Hepatic stellate cell (primary cell): ENCODE data around the gene TMEM45B.
A peak's percentile ranks its signal among the peaks of the same experiment; 100 is the strongest.
"Not testable (repeated sequence)": the region's sequence is repeated elsewhere in the genome, so short reads cannot be mapped to it uniquely, and the experiment has no call there.

Experiments
- DNase-seq: peaks from one replicate; pipeline ENCODE4 v3.0.0; 2011; ENCODE audit warnings: low spot score

Gene TMEM45B

DNA sequence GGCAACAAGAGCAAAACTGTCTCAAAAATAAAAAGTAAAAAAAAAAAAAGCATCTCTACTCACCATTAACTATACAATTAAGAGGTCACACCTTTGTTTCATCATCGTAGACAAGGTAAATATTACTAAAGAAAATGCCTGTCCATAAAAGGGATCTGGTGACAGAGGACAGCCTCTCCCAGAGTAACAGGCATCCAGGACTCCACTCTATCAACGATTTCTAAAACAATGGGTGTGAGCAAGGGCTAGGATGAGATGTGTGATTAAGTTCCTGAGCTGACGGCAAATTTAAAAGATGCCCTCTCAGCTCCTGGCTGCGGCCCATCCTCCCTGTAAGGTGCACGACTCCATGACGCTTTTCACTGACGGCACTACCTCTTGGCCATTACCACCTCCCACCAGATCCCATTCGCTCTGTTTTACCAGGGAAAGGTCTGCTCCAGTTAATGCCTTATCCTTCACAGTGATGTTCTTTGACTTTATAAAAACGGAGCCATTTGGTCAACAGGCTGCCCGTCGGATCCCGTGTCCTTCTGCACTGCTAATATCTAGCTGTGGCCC, 2.3 kb upstream of the TMEM45B start:
- DNase-seq: no peak

DNA sequence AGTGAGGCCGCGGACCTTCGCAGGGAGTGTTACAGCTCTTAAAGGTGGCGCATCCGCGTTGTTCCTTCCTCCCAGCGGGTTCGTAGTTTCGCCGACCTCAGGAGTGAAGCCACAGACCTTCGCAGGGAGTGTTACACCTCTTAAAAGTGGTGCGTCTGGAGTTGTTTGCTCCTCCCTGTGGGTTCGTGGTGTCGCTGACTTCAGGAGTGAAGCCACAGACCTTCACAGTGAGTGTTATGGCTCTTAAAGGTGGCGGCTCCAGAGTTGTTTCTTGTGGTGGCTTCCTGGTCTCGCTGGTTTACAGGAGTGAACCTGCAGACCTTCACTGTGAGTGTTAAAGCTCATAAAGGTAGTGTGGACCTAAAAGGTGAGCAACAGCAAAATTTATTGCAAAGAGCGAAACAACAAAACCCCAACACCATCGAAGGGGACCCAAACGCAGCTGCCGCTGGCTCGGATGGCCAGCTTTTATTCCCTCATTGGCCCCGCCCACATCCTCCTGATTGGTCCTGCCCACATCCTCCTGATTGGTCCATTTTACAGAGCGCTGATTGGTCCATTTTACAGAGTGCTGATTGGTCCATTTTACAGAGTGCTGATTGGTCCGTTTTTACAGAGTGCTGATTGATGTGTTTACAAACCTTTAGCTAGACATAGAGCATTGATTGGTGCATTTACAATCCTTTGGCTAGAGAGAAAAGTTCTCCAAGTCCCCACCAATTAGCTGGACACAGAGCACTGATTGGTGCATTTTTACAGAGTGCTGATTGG, 1.2 kb upstream of the TMEM45B start:
- DNase-seq: no peak

DNA sequence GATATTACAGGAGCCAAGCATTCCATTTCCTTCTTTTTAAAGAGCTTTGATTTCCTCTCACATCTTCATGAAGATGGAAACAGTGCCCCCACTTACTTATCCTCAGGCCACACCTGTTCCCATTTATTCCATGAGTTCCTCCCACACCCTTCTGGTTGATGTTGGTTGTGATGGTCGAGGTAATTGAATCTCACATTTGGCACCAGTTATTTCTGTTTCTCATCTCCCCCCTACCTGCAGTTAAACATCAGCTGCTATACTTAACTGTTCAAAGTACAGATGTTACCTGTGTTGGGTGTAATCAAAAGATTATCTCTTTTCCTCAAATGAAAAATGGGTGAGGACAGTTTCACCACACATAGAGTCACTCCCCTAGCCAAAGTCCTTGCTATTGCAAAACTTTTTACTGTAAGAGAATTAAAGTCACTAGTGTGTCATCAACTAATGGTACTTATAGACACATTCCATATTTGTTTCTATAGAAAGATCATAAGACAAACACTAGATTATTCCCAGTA, 1.9 kb downstream of the TMEM45B start:
- DNase-seq: no peak

DNA sequence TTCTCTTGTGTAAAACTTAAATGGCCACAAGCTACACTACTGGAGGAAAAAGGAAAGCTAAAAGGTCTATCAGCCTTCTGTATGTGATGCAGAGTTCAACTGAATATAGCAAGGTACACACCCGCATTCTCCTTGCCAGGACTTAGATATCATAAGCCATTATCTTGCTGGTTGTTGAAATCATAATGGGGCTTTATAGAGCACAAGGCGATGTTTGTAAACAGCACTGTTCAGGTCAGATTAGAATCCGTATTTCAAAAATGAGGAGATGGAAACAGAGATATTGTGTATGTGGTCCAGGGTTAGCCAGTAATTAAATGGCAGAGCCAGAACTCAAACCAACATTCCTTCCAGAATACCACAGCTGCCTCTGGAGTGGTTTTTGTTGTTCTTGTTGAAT, 2.6 kb downstream of the TMEM45B start:
- not testable (repeated sequence) for DNase-seq

DNA sequence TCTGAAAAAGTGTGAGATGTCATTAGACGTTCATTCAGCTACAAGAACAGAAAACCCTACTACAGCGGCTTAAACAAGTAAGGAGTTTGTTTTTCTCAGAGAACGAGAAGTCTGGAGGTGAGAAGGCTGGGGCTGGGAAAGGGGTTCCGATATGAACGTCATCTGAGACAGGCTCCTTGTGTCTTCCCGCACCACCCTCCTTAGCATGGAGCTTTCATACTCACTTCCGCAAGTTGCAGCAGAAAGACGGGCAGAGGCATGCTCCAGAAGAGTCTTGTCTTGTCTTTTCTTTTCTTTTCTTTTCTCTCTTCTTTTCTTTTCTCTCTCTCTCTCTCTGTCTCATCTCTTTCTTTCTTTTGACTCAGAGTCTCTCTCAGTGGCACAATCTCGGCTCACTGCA, 3.6 kb downstream of the TMEM45B start:
- DNase-seq: no peak

DNA sequence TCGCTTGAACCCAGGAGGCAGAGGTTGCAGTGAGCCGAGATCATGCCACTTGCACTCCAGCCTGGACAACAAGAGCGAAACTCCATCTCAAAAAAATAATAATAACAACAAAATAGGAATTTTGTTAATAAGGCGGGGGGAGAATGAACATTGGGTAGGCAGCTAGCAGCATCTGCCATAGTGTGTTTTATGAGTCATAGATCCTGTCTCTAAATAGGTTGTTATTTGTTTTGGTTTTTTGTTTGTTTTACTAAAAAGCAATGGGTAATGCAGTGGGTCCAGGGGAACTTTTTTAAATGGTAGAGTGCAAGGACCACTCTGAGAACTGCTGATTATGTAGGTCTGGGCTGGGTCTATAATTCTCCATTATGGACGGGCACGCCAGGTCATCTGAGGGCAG, 4.6 kb downstream of the TMEM45B start:
- not testable (repeated sequence) for DNase-seq

DNA sequence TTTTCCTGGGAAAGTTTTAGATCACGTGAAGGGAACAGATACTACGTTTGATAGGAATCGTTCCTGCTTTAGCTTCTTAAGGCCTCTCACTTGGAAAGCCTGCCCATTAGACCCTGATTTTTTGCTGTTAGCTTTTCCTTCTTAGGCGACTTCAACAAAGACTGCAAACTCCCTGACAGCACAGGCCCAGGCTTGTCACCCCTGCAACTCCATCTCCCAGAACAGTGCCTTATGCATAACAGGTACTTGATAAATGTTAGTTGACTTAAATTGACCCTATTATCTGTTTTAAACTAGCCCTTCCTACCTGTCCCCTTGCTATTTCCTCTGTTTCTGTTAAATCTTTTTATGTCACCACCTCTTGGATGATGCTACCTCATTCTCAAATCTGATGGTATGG, 7.6 kb downstream of the TMEM45B start:
- not testable (repeated sequence) for DNase-seq

GRCh38 chr11:129823799-129824198, 8.2 kb downstream of the TMEM45B start:
- not testable (repeated sequence) for DNase-seq

DNA sequence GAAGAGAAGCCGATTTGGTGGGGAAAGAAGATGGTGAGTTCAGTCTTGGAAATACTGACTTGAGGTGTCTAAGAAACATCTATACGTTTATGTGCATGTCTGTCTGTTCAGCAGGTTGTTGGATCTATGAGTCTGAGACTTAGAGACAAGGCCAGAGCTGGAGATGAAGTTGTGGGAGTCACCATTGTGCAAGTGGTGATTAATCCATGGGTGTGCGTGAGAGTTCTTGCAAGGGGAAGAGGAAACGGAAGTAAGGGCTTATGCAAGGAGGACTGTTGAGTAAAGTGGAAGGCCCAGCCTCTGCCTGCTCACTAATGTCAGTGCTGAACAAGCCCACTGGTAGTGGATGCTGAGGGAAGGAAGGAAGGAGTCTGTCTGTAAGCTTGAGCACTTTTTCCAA, 9.7 kb downstream of the TMEM45B start:
- no peak for DNase-seq

- DNase-seq: no peak
Observed at GRCh38 chr11:129828301-129828836, 12.7 kb downstream of the TMEM45B start.

GRCh38 chr11:129829497-129829896, 13.8 kb downstream of the TMEM45B start:
- DNase-seq: not testable (repeated sequence)

- DNase-seq: not testable (repeated sequence)
Observed at GRCh38 chr11:129831227-129831626, 15.6 kb downstream of the TMEM45B start.

DNA sequence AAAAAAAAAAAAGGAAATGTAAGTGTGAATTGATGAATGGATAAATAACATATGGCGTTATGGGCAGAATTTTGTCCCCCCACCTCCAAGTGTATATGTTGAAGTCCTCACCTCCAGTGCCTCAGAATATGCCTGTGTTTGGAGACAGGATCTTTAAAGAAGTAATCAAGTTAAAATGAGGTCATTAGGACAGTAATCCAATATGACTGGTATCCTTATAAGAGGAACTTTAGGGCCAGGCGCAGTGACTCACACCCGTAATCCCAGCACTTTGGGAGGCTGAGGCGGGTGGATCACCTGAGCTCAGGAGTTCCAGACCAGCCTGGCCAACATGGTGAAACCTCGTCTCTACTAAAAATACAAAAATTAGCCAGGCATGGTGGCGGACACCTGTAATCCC, 17.6 kb downstream of the TMEM45B start:
- DNase-seq: not testable (repeated sequence)

DNA sequence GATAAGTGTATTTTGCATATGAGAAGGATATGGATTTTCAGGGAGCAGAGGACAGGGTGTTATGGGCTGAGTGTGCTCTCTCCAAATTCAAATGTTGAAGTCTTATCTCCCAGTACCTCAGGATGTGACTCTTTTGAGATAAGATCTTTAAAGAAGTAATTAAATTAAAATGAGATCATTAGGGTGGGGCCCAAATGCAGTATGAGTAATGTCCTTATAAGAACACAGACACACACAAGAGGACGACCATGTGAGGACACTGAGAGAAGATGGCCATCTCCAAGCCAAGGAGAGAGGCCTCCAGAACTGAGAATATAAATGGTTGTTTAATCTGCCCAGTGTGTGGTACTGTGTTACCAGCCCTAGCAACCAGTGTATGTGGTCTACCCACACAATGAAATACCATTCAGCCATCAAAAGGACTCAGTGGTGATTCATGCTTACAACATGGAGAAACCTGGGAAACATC, 20.8 kb downstream of the TMEM45B start:
- DNase-seq: not testable (repeated sequence)

- DNase-seq: no peak
Observed at GRCh38 chr11:129836979-129837378, 21.3 kb downstream of the TMEM45B start.

- no peak for DNase-seq
Observed at GRCh38 chr11:129840236-129840635, 24.6 kb downstream of the TMEM45B start.

- DNase-seq: no peak
Observed at GRCh38 chr11:129842138-129842537, 26.5 kb downstream of the TMEM45B start.

GRCh38 chr11:129846508-129847335, 31.1 kb downstream of the TMEM45B start:
- DNase-seq: peak; percentile 84

GRCh38 chr11:129847361-129847760, 31.7 kb downstream of the TMEM45B start:
- not testable (repeated sequence) for DNase-seq

DNA sequence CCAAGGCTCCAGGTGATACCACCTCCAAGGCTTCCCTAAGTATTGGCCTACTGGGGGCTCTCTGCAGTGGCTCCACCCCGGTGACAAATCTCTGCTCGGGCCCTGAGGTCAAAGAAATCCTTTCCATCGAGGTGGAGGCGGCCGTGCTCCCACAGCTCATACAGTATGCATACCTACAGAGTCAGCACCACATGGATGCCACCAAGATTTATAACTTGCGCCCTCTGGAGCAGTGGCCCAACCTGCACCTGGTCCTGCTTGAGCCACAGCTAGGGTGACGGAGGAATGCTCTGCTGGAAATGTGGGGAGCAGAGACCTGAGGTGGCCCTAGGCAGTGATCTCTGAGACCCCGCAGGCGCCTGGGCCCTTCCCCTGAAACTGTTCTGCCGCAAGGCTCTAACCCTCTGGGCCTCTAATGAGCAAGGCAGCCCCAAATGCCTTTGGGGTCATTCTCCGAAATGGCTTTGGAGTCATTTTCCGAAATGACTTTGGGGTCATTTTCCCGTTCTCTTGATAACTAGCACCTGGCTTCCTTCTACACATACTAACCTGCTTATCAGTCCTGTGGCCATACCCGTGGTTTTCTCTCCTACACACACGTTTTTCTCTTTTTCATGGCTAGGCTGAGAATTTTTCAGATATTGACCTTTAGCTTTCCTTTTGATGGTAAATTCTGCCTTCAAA, 33.9 kb downstream of the TMEM45B start:
- no peak for DNase-seq

DNA sequence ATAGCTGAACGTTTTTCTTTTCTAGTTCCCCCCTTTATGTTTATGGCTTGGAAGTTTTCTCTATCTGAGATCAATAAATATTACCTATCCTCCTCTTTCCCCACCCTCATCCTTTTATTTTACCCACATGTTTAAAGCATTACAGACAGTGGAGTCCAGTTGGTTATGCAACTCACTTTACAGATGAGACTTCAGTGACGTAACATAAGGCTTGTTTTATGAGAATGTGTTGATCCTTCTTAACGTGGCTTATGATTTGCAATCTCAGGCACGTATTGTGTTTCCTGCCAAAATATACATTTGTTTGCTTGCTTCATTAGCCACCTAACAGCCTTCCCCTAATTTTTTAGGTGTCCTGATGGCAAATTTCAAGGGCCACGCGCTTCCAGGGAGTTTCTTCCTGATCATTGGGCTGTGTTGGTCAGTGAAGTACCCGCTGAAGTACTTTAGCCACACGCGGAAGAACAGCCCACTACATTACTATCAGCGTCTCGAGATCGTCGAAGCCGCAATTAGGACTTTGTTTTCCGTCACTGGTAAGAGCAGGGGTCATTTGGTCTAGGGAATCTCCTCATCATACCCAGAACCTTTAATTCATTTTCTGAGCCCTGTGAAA, 36.6 kb downstream of the TMEM45B start:
- DNase-seq: no peak
